SH-SY5Y (cell line): ENCODE data around the gene ALDH1A2.

Experiments used
- GATA2 ChIP-seq: IDR thresholded peaks from 2 replicates; pipeline ENCODE4 v1.6.1; 2011; ENCODE audit warnings: mild to moderate bottlenecking, low read depth, low read length
- GATA3 ChIP-seq: IDR thresholded peaks from 2 replicates; pipeline ENCODE4 v1.6.1; 2011; ENCODE audit warnings: low read depth, mild to moderate bottlenecking, low read length, moderate library complexity

DNA sequence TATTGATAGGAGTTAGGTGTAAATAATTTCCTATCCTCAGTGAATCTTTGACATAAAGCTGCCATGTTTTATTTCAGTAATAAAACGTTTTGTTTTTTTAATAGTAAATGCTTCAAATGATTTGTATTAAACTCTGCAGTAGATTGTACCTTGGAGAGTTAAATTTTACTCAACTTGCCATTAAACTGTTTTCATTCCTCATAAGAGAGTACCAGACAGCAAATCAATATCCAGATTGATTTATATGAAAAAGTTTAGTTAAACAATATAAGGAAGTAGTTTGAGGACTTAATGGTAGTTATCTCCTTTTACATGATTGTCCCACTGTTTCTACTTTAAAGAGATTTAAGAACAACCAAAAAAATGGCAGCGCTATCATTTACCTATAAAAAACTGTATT is 18.4 kb downstream of the ALDH1A2 start:
- no peak for TF ChIP-seq GATA2
- no peak for TF ChIP-seq GATA3
